CD4-positive, alpha-beta T cell treated with Interleukin-10 for 1 hour (primary cell): ENCODE measurements around the gene TRAPPC2L.

Source experiments
- DNase-seq: peaks from one replicate; pipeline ENCODE4 v3.0.0-alpha.2; 2020

TRAPPC2L gene

GRCh38 chr16:88856828-88857727 is at the start of gene TRAPPC2L, which contains the start of gene GALNS:
Gene TRAPPC2L (plus strand): TSS chr16:88857127. CDS start chr16:88857151, 24 bp downstream.
Gene GALNS (minus strand): TSS chr16:88856947. CDS start chr16:88856877, 70 bp downstream.
- DNase-seq = peak; percentile 98

- DNase-seq = no peak
Measured at GRCh38 chr16:88807142-88807625, 49.7 kb upstream of the TRAPPC2L start.

- DNase-seq = no peak
Measured at GRCh38 chr16:88807626-88808453, 49.1 kb upstream of the TRAPPC2L start.

GRCh38 chr16:88809068-88809675 is 47.8 kb upstream of the TRAPPC2L start:
- no peak for DNase-seq

- no peak for DNase-seq
Measured at GRCh38 chr16:88809676-88810165, 47.2 kb upstream of the TRAPPC2L start.

GRCh38 chr16:88810166-88810911 is 46.6 kb upstream of the TRAPPC2L start:
- no peak for DNase-seq

- peak; percentile 70 for DNase-seq
Measured at GRCh38 chr16:88810912-88811768, 45.8 kb upstream of the TRAPPC2L start.

- peak; percentile 97 for DNase-seq
Measured at GRCh38 chr16:88811769-88812512, 45.0 kb upstream of the TRAPPC2L start, which contains the start of gene APRT. Gene APRT (minus strand): TSS chr16:88811928. CDS start chr16:88811899, 29 bp downstream.

- DNase-seq = no peak
Measured at GRCh38 chr16:88812513-88813268, 44.2 kb upstream of the TRAPPC2L start.

GRCh38 chr16:88813269-88814143 is 43.4 kb upstream of the TRAPPC2L start:
- DNase-seq = no peak

GRCh38 chr16:88814144-88814502 is 42.8 kb upstream of the TRAPPC2L start:
- no peak for DNase-seq

- no peak for DNase-seq
Measured at GRCh38 chr16:88815227-88815626, 41.7 kb upstream of the TRAPPC2L start.

GRCh38 chr16:88815901-88816589 is 40.9 kb upstream of the TRAPPC2L start:
- peak; percentile 61 for DNase-seq

GRCh38 chr16:88816736-88817535 is 40.0 kb upstream of the TRAPPC2L start:
- no peak for DNase-seq

GRCh38 chr16:88817785-88818574 is 38.9 kb upstream of the TRAPPC2L start:
- no peak for DNase-seq

- DNase-seq = no peak
Measured at GRCh38 chr16:88818575-88818874, 38.4 kb upstream of the TRAPPC2L start.
